GM19324 (cell line): ENCODE results near the gene USP17L13.
"Not testable (repeated sequence)": the region's sequence is repeated elsewhere in the genome, so short reads cannot be mapped to it uniquely, and the experiment has no call there.

Source experiments
- ATAC-seq: cut with Tn5 transposase; IDR thresholded peaks from one replicate; pipeline ENCODE4 v1.9.1; 2021; ENCODE audit warnings: mild to moderate bottlenecking, moderate library complexity; ENCODE audit not compliant: unreplicated experiment, low FRiP score

USP17L13 gene, protein sequence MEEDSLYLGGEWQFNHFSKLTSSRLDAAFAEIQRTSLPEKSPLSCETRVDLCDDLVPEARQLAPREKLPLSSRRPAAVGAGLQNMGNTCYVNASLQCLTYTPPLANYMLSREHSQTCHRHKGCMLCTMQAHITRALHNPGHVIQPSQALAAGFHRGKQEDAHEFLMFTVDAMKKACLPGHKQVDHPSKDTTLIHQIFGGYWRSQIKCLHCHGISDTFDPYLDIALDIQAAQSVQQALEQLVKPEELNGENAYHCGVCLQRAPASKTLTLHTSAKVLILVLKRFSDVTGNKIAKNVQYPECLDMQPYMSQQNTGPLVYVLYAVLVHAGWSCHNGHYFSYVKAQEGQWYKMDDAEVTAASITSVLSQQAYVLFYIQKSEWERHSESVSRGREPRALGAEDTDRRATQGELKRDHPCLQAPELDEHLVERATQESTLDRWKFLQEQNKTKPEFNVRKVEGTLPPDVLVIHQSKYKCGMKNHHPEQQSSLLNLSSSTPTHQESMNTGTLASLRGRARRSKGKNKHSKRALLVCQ

DNA sequence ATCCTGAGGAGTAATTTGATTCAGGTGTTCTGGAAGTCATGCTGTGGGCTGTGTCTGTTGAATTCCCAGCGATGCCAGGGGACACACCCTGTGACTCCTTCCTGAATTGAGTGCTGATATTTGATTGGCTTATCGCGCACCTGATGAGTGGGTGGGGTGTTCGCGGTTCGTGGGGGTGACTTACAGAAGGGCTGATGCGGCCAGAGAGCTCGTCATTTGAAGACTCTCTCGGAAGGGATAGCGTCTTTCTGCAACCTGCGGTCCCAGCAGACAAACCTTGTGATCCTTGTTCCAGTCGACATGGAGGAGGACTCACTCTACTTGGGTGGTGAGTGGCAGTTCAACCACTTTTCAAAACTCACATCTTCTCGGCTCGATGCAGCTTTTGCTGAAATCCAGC lies at the start of gene USP17L13:
TSS of gene USP17L13 (plus strand) at position 301 of the 400 bp plus-strand sequence. CDS start at position 301, 0 bp downstream.
- not testable (repeated sequence) for ATAC-seq

DNA sequence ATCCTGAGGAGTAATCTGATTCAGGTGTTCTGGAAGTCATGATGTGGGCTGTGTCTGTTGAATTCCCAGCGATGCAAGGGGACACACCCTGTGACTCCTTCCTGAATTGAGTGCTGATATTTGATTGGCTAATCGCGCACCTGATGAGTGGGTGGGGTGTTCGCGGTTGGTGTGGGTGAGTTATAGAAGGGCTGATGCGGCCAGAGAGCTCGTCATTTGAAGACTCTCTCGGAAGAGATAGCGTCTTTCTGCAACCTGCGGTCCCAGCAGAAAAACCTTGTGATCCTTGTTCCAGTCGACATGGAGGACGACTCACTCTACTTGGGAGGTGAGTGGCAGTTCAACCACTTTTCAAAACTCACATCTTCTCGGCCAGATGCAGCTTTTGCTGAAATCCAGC lies 14.3 kb upstream of the USP17L13 start, which contains the start of gene USP17L10:
TSS of gene USP17L10 (plus strand) at position 301 of the 400 bp plus-strand sequence. CDS start at position 301, 0 bp downstream.
- not testable (repeated sequence) for ATAC-seq

DNA sequence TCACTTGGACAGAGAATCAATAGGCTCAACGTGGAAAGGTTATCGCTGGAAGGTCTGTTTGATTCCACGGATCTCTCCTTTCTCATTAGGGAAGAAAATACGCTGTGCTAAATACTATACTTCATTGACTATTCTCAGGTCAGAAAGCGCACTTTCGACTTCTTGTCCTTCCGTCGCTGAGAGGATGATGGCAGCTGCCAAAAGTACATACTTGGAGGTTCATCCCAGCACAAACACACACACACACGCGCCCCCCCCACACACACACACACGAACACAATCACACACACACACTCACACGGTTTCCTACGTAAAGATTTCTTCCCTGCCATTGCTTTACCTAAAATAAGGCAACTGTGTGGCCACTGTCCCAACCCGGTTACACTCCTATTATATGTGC lies 10.0 kb upstream of the USP17L13 start:
- not testable (repeated sequence) for ATAC-seq

DNA sequence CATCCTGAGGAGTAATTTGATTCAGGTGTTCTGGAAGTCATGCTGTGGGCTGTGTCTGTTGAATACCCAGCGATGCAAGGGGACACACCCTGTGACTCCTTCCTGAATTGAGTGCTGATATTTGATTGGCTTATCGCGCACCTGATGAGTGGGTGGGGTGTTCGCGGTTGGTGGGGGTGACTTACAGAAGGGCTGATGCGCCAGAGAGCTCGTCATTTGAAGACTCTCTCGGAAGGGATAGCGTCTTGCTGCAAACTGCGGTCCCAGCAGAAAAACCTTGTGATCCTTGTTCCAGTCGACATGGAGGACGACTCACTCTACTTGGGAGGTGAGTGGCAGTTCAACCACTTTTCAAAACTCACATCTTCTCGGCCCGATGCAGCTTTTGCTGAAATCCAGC lies 9.6 kb upstream of the USP17L13 start, which contains the start of gene USP17L11:
TSS of gene USP17L11 (plus strand) at position 301 of the 400 bp plus-strand sequence. CDS start at position 301, 0 bp downstream.
- ATAC-seq = not testable (repeated sequence)

DNA sequence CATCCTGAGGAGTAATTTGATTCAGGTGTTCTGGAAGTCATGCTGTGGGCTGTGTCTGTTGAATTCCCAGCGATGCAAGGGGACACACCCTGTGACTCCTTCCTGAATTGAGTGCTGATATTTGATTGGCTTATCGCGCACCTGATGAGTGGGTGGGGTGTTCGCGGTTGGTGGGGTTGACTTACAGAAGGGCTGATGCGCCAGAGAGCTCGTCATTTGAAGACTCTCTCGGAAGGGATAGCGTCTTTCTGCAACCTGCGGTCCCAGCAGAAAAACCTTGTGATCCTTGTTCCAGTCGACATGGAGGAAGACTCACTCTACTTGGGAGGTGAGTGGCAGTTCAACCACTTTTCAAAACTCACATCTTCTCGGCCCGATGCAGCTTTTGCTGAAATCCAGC lies 4.8 kb upstream of the USP17L13 start, which contains the start of gene USP17L12:
TSS of gene USP17L12 (plus strand) at position 301 of the 400 bp plus-strand sequence. CDS start at position 301, 0 bp downstream.
- ATAC-seq = not testable (repeated sequence)

DNA sequence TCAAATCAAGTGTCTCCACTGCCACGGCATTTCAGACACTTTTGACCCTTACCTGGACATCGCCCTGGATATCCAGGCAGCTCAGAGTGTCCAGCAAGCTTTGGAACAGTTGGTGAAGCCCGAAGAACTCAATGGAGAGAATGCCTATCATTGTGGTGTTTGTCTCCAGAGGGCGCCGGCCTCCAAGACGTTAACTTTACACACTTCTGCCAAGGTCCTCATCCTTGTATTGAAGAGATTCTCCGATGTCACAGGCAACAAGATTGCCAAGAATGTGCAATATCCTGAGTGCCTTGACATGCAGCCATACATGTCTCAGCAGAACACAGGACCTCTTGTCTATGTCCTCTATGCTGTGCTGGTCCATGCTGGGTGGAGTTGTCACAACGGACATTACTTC lies 5.6 kb downstream of the USP17L13 start:
- not testable (repeated sequence) for ATAC-seq

- ATAC-seq = not testable (repeated sequence)
These were observed 9.4 kb downstream of the USP17L13 start, which contains the start of gene USP17L15 for GRCh38 chr4:9234085-9234484. Gene USP17L15 (plus strand): TSS chr4:9234385. CDS start chr4:9234385, 0 bp downstream.

DNA sequence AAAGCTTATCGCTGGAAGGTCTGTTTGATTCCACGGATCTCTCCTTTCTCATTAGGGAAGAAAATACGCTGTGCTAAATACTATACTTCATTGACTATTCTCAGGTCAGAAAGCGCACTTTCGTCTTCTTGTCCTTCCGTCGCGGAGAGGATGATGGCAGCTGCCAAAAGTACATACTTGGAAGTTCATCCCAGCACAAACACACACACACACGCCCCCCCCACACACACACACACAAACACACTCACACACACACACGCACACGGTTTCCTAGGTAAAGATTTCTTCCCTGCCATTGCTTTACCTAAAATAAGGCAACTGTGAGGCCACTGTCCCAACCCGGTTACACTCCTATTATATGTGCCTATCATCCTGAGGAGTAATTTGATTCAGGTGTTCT lies 13.8 kb downstream of the USP17L13 start:
- not testable (repeated sequence) for ATAC-seq

- ATAC-seq = not testable (repeated sequence)
These were observed 18.9 kb downstream of the USP17L13 start, which contains the start of gene USP17L17 for GRCh38 chr4:9243579-9243978. Gene USP17L17 (plus strand): TSS chr4:9243879. CDS start chr4:9243879, 0 bp downstream.

- not testable (repeated sequence) for ATAC-seq
These were observed 23.4 kb downstream of the USP17L13 start, which contains the start of gene USP17L18 for GRCh38 chr4:9247953-9248680. Gene USP17L18 (plus strand): TSS chr4:9248630. CDS start chr4:9248630, 0 bp downstream.

DNA sequence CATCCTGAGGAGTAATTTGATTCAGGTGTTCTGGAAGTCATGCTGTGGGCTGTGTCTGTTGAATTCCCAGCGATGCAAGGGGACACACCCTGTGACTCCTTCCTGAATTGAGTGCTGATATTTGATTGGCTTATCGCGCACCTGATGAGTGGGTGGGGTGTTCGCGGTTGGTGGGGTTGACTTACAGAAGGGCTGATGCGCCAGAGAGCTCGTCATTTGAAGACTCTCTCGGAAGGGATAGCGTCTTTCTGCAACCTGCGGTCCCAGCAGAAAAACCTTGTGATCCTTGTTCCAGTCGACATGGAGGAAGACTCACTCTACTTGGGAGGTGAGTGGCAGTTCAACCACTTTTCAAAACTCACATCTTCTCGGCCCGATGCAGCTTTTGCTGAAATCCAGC lies 28.4 kb downstream of the USP17L13 start, which contains the start of gene USP17L19:
TSS of gene USP17L19 (plus strand) at position 301 of the 400 bp plus-strand sequence. CDS start at position 301, 0 bp downstream.
- not testable (repeated sequence) for ATAC-seq

DNA sequence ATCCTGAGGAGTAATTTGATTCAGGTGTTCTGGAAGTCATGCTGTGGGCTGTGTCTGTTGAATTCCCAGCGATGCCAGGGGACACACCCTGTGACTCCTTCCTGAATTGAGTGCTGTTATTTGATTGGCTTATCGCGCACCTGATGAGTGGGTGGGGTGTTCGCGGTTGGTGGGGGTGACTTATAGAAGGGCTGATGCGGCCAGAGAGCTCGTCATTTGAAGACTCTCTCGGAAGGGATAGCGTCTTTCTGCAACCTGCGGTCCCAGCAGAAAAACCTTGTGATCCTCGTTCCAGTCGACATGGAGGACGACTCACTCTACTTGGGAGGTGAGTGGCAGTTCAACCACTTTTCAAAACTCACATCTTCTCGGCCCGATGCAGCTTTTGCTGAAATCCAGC lies 33.1 kb downstream of the USP17L13 start, which contains the start of gene USP17L20:
TSS of gene USP17L20 (plus strand) at position 301 of the 400 bp plus-strand sequence. CDS start at position 301, 0 bp downstream.
- not testable (repeated sequence) for ATAC-seq

- ATAC-seq = not testable (repeated sequence)
These were observed 37.9 kb downstream of the USP17L13 start, which contains the start of gene USP17L21 for GRCh38 chr4:9262572-9262971. Gene USP17L21 (plus strand): TSS chr4:9262872. CDS start chr4:9262872, 0 bp downstream.

GRCh38 chr4:9267319-9267718 lies 42.6 kb downstream of the USP17L13 start, which contains the start of gene USP17L22:
Gene USP17L22 (plus strand): TSS chr4:9267619. CDS start chr4:9267619, 0 bp downstream.
- not testable (repeated sequence) for ATAC-seq

DNA sequence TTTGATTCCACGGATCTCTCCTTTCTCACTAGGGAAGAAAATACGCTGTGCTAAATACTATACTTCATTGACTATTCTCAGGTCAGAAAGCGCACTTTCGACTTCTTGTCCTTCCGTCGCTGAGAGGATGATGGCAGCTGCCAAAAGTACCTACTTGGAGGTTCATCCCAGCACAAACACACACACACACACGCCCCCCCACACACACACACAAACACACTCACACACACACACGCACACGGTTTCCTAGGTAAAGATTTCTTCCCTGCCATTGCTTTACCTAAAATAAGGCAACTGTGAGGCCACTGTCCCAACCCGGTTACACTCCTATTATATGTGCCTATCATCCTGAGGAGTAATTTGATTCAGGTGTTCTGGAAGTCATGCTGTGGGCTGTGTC lies 47.0 kb downstream of the USP17L13 start:
- ATAC-seq = not testable (repeated sequence)
